Aorta (tissue), 5 donors: Measurements from ENCODE around the gene PPP1R12A. TPM values are rescaled to one million over a fixed set of nuclear protein-coding genes. Genes with fewer than 3 reads are reported as not detected.

Experiments
- ATAC-seq: fragments of 200-7000 bp; cut with Tn5 transposase; one replicate; pipeline ENCODE4 v1.9.1; 2022; ENCODE audit warnings: moderate library complexity; ENCODE audit not compliant: low FRiP score
- DNase-seq, 2 donors: peaks; one replicate each; pipeline ENCODE4 v3.0.0-alpha.2; 2020
- H3K27ac ChIP-seq, 2 donors: one replicate each; pipeline ENCODE4 v1.5.1; 2013; ENCODE audit warnings: low read length in 2 of 2, mild to moderate bottlenecking in 2 of 2, moderate library complexity in 2 of 2, control low read depth in 1 of 2, inconsistent platforms in 1 of 2, low read depth in 1 of 2
- H3K27me3 ChIP-seq, 2 donors: one replicate each; pipeline ENCODE4 v1.6.1; 2013; ENCODE audit warnings: control low read depth in 1 of 2, low read length in 1 of 2, mild to moderate bottlenecking in 1 of 2, moderate library complexity in 1 of 2; ENCODE audit not compliant: insufficient read depth in 2 of 2, control insufficient read depth in 1 of 2
- H3K36me3 ChIP-seq, 2 donors: one replicate each; pipeline ENCODE4 v1.6.1; 2013; ENCODE audit warnings: control low read depth in 1 of 2, low read length in 1 of 2, mild to moderate bottlenecking in 1 of 2; ENCODE audit not compliant: insufficient read depth in 2 of 2, control insufficient read depth in 1 of 2
- H3K4me1 ChIP-seq, 2 donors: one replicate each; pipeline ENCODE4 v1.6.1; 2013; ENCODE audit warnings: low read length in 2 of 2, control low read depth in 1 of 2, mild to moderate bottlenecking in 1 of 2, moderate library complexity in 1 of 2; ENCODE audit not compliant: insufficient read depth in 2 of 2, control insufficient read depth in 1 of 2
- H3K4me3 ChIP-seq, 2 donors: one replicate each; pipeline ENCODE4 v1.5.1; 2013; ENCODE audit warnings: low read length in 2 of 2, control low read depth in 1 of 2, mild to moderate bottlenecking in 1 of 2
- H3K9me3 ChIP-seq: one replicate; pipeline ENCODE4 v1.6.1; 2013; ENCODE audit warnings: mild to moderate bottlenecking, low read length; ENCODE audit not compliant: control insufficient read depth
- WGBS, 2 donors: extraction: QIAGEN DNeasy Blood & Tissue Kit; methylation state at CpG; one replicate each; pipeline ENCODE4 v1.1.7; 2013; 5-methylcytosine and 5-hydroxymethylcytosine counted together
- intact Hi-C, 2 donors: fragments of 100-400 bp; cut with DNase I; formaldehyde crosslinking; loops; one replicate each; pipeline versions ENCODE4 v1.14.2 to v1.15.0; 2022
- polyA plus RNA-seq, 2 donors: library from polyadenylated mRNA; stranded (reverse); fragments of 200-250 nt; gene quantifications; one replicate each; pipeline ENCODE4 v1.2.3, GENCODE V29; 2013
- total RNA-seq, 2 donors: library from RNA; stranded (reverse); fragmentation: NEBNext Ultra II Directional; extraction: Animal tissue kit (Norgen Biotek cat#: 25700); gene quantifications; one replicate each; pipeline ENCODE4 v1.2.1, GENCODE V29; 2021
- donor health status: healthy with polysubstance abuse.
- donor health status: Bipolar disorder and iron deficiency.
- donor health status: DM: no; HTN: no; CAD: no.
- donor health status: DM: no; HTN: no; CAD: no.
- donor health status: DM: yes; HTN: yes; CAD: no.

Gene PPP1R12A
- total and polyA plus RNA-seq, 4 donors = 24.8 to 287 (median 234) TPM

GRCh38 chr12:79916826-79917225 is 18.1 kb downstream of the PPP1R12A start:
- intact Hi-C loops = no loop called here
- H3K4me1 ChIP-seq = peaks cover 1 to 5% of the 10 kb centered on the region in 2 donors
- no peaks in the 10 kb centered on the region for H3K27me3 ChIP-seq
- ATAC-seq (no peak), DNase-seq (no peak)
- H3K27ac ChIP-seq = no peak overlapping the region
- no peaks in the 10 kb centered on the region for H3K9me3 ChIP-seq
- no peak overlapping the region for H3K4me3 ChIP-seq
- 94% methylated on average over 2 of the region's 2 CpGs for WGBS, 2 donors
- H3K36me3 ChIP-seq = no peaks in the 10 kb centered on the region

- H3K36me3 ChIP-seq = no peaks in the 10 kb centered on the region
- H3K27ac ChIP-seq = peak overlapping the region; percentile 37 to 84
- intact Hi-C loops = no loop called here
- peak overlapping the region in 1 of 2 donors; percentile 18 for H3K4me3 ChIP-seq
- H3K27me3 ChIP-seq = no peaks in the 10 kb centered on the region
- ATAC-seq (peak; percentile 58), DNase-seq (no peak)
- H3K9me3 ChIP-seq = no peaks in the 10 kb centered on the region
- 44 to 49% methylated on average over 6 of the region's 6 CpGs for WGBS, 2 donors
- H3K4me1 ChIP-seq = peaks cover 2 to 9% of the 10 kb centered on the region in 2 donors
Measured at GRCh38 chr12:79911889-79912656, 22.8 kb downstream of the PPP1R12A start.

GRCh38 chr12:79908366-79908765 is 26.5 kb downstream of the PPP1R12A start:
- ATAC-seq (no peak), DNase-seq (no peak)
- Histone ChIP-seq H3K27me3 (no peaks in the 10 kb centered on the region), H3K4me3 (no peak overlapping the region), H3K9me3 (no peaks in the 10 kb centered on the region), H3K27ac (no peak overlapping the region), H3K4me1 (peaks cover 2 to 9% of the 10 kb centered on the region in 2 donors), H3K36me3 (no peaks in the 10 kb centered on the region)
- intact Hi-C loops = loop anchor here in 1 of 2 donors (10.0 kb wide), 1 partner anchor 354 kb away; no protein-coding TSS in a partner anchor

- Histone ChIP-seq H3K27me3 (no peaks in the 10 kb centered on the region), H3K27ac (no peak overlapping the region), H3K9me3 (no peaks in the 10 kb centered on the region), H3K4me3 (no peak overlapping the region), H3K36me3 (no peaks in the 10 kb centered on the region), H3K4me1 (peaks cover 4 to 17% of the 10 kb centered on the region in 2 donors)
- intact Hi-C loops = loop anchor here in 1 of 2 donors (10.0 kb wide), 1 partner anchor 347 kb away; no protein-coding TSS in a partner anchor
- DNase-seq (no peak), ATAC-seq (no peak)
- 64 to 70% methylated on average over 2 of the region's 2 CpGs for WGBS, 2 donors
Measured at GRCh38 chr12:79901506-79901905, 33.4 kb downstream of the PPP1R12A start.

- no peak overlapping the region for H3K4me3 ChIP-seq
- no peak for ATAC-seq
- peaks cover 6 to 17% of the 10 kb centered on the region in 2 donors for H3K4me1 ChIP-seq
- H3K27ac ChIP-seq = no peak overlapping the region
- WGBS, 2 donors = 2 to 3% methylated on average over 2 of the region's 2 CpGs
- no peaks in the 10 kb centered on the region for H3K9me3 ChIP-seq
- intact Hi-C loops = loop anchor here in 1 of 2 donors (10.0 kb wide), 1 partner anchor 346 kb away; no protein-coding TSS in a partner anchor
- no peaks in the 10 kb centered on the region for H3K36me3 ChIP-seq
- H3K27me3 ChIP-seq = no peaks in the 10 kb centered on the region
- no peak for DNase-seq
Measured at GRCh38 chr12:79900951-79901350, 33.9 kb downstream of the PPP1R12A start.

- H3K27me3 ChIP-seq = no peaks in the 10 kb centered on the region
- 52 to 53% methylated on average over 2 of the region's 2 CpGs for WGBS, 2 donors
- ATAC-seq (no peak), DNase-seq (no peak)
- no peaks in the 10 kb centered on the region for H3K9me3 ChIP-seq
- H3K4me3 ChIP-seq = no peak overlapping the region
- intact Hi-C loops = loop anchor here in 1 of 2 donors (10.0 kb wide), 1 partner anchor 345 kb away; no protein-coding TSS in a partner anchor
- H3K36me3 ChIP-seq = no peaks in the 10 kb centered on the region
- no peak overlapping the region for H3K27ac ChIP-seq
- H3K4me1 ChIP-seq = peaks cover 6 to 17% of the 10 kb centered on the region in 2 donors
Measured at GRCh38 chr12:79900199-79900598, 34.7 kb downstream of the PPP1R12A start.

GRCh38 chr12:79897617-79898016 is 37.3 kb downstream of the PPP1R12A start:
- H3K9me3 ChIP-seq = no peaks in the 10 kb centered on the region
- DNase-seq (no peak), ATAC-seq (no peak)
- no peak overlapping the region for H3K27ac ChIP-seq
- no peaks in the 10 kb centered on the region for H3K36me3 ChIP-seq
- WGBS, 2 donors = 16 to 37% methylated on average over 1 of the region's 1 CpG
- intact Hi-C loops = no loop called here
- peaks cover 6 to 20% of the 10 kb centered on the region in 2 donors for H3K4me1 ChIP-seq
- no peak overlapping the region for H3K4me3 ChIP-seq
- no peaks in the 10 kb centered on the region for H3K27me3 ChIP-seq

- WGBS, 2 donors = 40 to 42% methylated on average over 1 of the region's 1 CpG
- Histone ChIP-seq H3K27ac (no peak overlapping the region), H3K9me3 (no peaks in the 10 kb centered on the region), H3K27me3 (no peaks in the 10 kb centered on the region), H3K36me3 (no peaks in the 10 kb centered on the region), H3K4me1 (peaks cover 9 to 12% of the 10 kb centered on the region in 2 donors), H3K4me3 (no peak overlapping the region)
- ATAC-seq (no peak), DNase-seq (no peak)
- intact Hi-C loops = no loop called here
Measured at GRCh38 chr12:79895804-79896203, 39.1 kb downstream of the PPP1R12A start.

- intact Hi-C loops = no loop called here
- H3K36me3 ChIP-seq = no peaks in the 10 kb centered on the region
- no peak overlapping the region for H3K4me3 ChIP-seq
- H3K27me3 ChIP-seq = no peaks in the 10 kb centered on the region
- no peak for ATAC-seq
- H3K4me1 ChIP-seq = peaks cover 9% of the 10 kb centered on the region in 2 donors
- no peak overlapping the region for H3K27ac ChIP-seq
- no peak for DNase-seq
- H3K9me3 ChIP-seq = no peaks in the 10 kb centered on the region
Measured at GRCh38 chr12:79895071-79895470, 39.8 kb downstream of the PPP1R12A start.
